Neural crest cell (in vitro differentiated cells): ENCODE results near the gene CPXM2. TPM values are rescaled to one million over a fixed set of nuclear protein-coding genes. Genes with fewer than 3 reads are reported as not detected.

Experiments used
- DNase-seq: peaks from one replicate; pipeline ENCODE4 v3.0.0; 2021; ENCODE audit warnings: low read depth, mixed read lengths, low spot score
- H3K27ac Mint-ChIP-seq: one replicate; pipeline ENCODE4 v1.8.0; 2021; ENCODE audit warnings: mild to moderate bottlenecking, mixed read lengths; ENCODE audit not compliant: unreplicated experiment
- H3K27me3 Mint-ChIP-seq: 2 replicates; pipeline ENCODE4 v1.8.0; 2021; ENCODE audit warnings: low read depth, mild to moderate bottlenecking, mixed read lengths
- H3K36me3 Mint-ChIP-seq: 2 replicates; pipeline ENCODE4 v1.8.0; 2021; ENCODE audit warnings: low read depth, mild to moderate bottlenecking, mixed read lengths
- H3K4me1 Mint-ChIP-seq: 2 replicates; pipeline ENCODE4 v1.8.0; 2021; ENCODE audit warnings: mixed read lengths
- H3K4me3 Mint-ChIP-seq: one replicate; pipeline ENCODE4 v1.8.0; 2021; ENCODE audit warnings: mild to moderate bottlenecking, mixed read lengths
- H3K9me3 Mint-ChIP-seq: 2 replicates; pipeline ENCODE4 v1.8.0; 2021; ENCODE audit warnings: mixed read lengths
- CTCF ChIP-seq: fragments of 200-600 bp; sonication (generic); conservative IDR thresholded peaks from 2 replicates; pipeline ENCODE4 v1.5.0; 2021; ENCODE audit warnings: antibody characterized with exemption, mild to moderate bottlenecking
- total RNA-seq: library from RNA; stranded (reverse); gene quantifications from 2 replicates; pipeline ENCODE4 v1.2.1, GENCODE V29; 2021

The CPXM2 gene
- total RNA-seq, 1 donor from 2014 or later: not detected

GRCh38 chr10:123860856-123861255, 30.8 kb downstream of the CPXM2 start:
- peaks cover 4% of the 10 kb centered on the region for H3K27me3 Mint-ChIP-seq
- no peak for DNase-seq
- H3K4me3 Mint-ChIP-seq: no peak overlapping the region
- H3K36me3 Mint-ChIP-seq: no peaks in the 10 kb centered on the region
- H3K9me3 Mint-ChIP-seq: no peaks in the 10 kb centered on the region
- no peaks in the 10 kb centered on the region for H3K4me1 Mint-ChIP-seq
- TF ChIP-seq CTCF: no peak
- H3K27ac Mint-ChIP-seq: no peak overlapping the region

GRCh38 chr10:123860209-123860608, 31.4 kb downstream of the CPXM2 start:
- no peak for DNase-seq
- H3K36me3 Mint-ChIP-seq: no peaks in the 10 kb centered on the region
- TF ChIP-seq CTCF: no peak

GRCh38 chr10:123859653-123860050, 32.0 kb downstream of the CPXM2 start:
- H3K4me1 Mint-ChIP-seq: no peaks in the 10 kb centered on the region
- H3K4me3 Mint-ChIP-seq: no peak overlapping the region
- no peaks in the 10 kb centered on the region for H3K36me3 Mint-ChIP-seq
- H3K9me3 Mint-ChIP-seq: no peaks in the 10 kb centered on the region
- H3K27me3 Mint-ChIP-seq: peaks cover 8% of the 10 kb centered on the region
- TF ChIP-seq CTCF: no peak
- H3K27ac Mint-ChIP-seq: no peak overlapping the region
- DNase-seq: no peak

More at GRCh38 chr10:123860209-123860608, 31.4 kb downstream of the CPXM2 start:
- no peaks in the 10 kb centered on the region for H3K9me3 Mint-ChIP-seq
- peaks cover 6% of the 10 kb centered on the region for H3K27me3 Mint-ChIP-seq
- H3K4me1 Mint-ChIP-seq: no peaks in the 10 kb centered on the region
- no peak overlapping the region for H3K4me3 Mint-ChIP-seq
- H3K27ac Mint-ChIP-seq: no peak overlapping the region

GRCh38 chr10:123858907-123859652, 32.5 kb downstream of the CPXM2 start:
- Mint-ChIP-seq H3K9me3 (no peaks in the 10 kb centered on the region), H3K27ac (no peak overlapping the region), H3K27me3 (peaks cover 8% of the 10 kb centered on the region), H3K36me3 (no peaks in the 10 kb centered on the region), H3K4me3 (no peak overlapping the region), H3K4me1 (no peaks in the 10 kb centered on the region)
- TF ChIP-seq CTCF: no peak
- no peak for DNase-seq

GRCh38 chr10:123858077-123858681, 33.4 kb downstream of the CPXM2 start:
- H3K4me1 Mint-ChIP-seq: no peaks in the 10 kb centered on the region
- H3K27ac Mint-ChIP-seq: no peak overlapping the region
- TF ChIP-seq CTCF: no peak
- no peaks in the 10 kb centered on the region for H3K9me3 Mint-ChIP-seq
- H3K36me3 Mint-ChIP-seq: no peaks in the 10 kb centered on the region
- H3K27me3 Mint-ChIP-seq: peaks cover 8% of the 10 kb centered on the region
- H3K4me3 Mint-ChIP-seq: no peak overlapping the region
- DNase-seq: no peak
